Lower leg skin (tissue), 4 donors: ENCODE data around the gene MAPKAPK5. TPM values are rescaled to one million over a fixed set of nuclear protein-coding genes. Genes with fewer than 3 reads are reported as not detected.

Experiments used
- DNase-seq, 2 donors: peaks; one replicate each; pipeline ENCODE4 v3.0.0-alpha.2; 2019; ENCODE audit warnings: low spot score in 2 of 2
- H3K4me3 ChIP-seq: fragments of 200-600 bp; sonication (generic); 2 replicates; pipeline ENCODE4 v1.5.1; 2017; ENCODE audit warnings: mild to moderate bottlenecking, low read depth; ENCODE audit not compliant: poor library complexity, severe bottlenecking
- POLR2A ChIP-seq, 2 donors: fragments of 450-650 bp; IDR thresholded peaks; one replicate each; pipeline ENCODE4 v1.6.1; 2016 to 2017; ENCODE audit warnings: antibody characterized with exemption in 2 of 2, mild to moderate bottlenecking in 1 of 2, moderate library complexity in 1 of 2
- WGBS, 2 donors: methylation state at CpG; one replicate each; pipeline ENCODE4 v1.1.5; 2018; 5-methylcytosine and 5-hydroxymethylcytosine counted together
- intact Hi-C: fragments of 100-400 bp; cut with DNase I; formaldehyde crosslinking; loops from one replicate; pipeline ENCODE4 v1.15.0; 2023; ENCODE audit warnings: low total_unique reads
- total RNA-seq, 4 donors: library from RNA; depleted of rRNA; stranded (reverse); fragments of >200 nt; gene quantifications; one replicate each; pipeline ENCODE4 v1.1.0, GENCODE V29; 2016
- TF ChIP-seq, protein P1 (sequence below), 3 donors: fragments of 450-650 bp; IDR thresholded peaks; one replicate each; pipeline ENCODE4 v1.5.1; 2016; ENCODE audit warnings: antibody characterized with exemption in 3 of 3, mild to moderate bottlenecking in 3 of 3, moderate library complexity in 2 of 3

The MAPKAPK5 gene
- total RNA-seq, 4 donors from 2014 or later, result 34.8 to 60.5 (median 49.5) TPM

DNA sequence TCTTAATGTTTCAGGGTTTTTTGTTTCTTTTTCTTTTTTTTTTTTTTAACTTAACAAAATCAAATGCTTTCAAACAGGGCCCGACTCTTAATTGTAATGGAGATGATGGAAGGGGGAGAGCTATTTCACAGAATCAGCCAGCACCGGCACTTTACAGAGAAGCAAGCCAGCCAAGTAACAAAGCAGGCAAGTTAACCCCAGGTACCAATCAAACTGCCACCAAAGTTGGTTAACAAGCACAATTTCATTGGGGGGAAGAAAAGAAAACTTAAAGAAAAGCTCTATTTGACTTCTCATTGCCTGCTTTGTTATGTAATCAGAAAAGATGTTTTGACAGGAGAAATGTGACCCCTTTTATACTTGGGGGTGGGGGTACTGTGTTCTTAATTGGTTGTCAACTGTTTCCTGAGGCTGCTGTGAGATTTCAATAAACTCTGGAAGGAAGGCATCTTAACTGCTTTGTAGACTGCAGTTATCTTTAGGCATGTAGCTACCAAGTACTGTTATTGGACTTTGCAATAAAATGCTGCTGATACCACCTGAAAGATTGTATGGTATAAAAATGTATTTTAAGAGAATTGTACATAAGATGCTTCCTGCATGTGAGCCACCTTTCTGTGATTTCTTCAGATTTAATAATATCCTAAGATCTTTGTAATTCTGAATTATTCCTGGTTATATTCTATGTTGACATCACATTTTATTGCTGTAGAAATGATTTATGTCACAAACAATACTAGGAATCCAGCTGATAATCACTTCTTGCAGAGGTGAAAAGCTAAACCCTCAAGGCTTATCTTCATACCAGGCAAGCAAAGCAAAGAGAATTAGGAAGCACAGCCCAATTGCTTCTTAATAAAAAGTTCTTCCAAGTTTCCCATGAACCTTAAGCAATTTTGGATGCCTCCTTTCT, 26.9 kb downstream of the MAPKAPK5 start:
- intact Hi-C loops, result no loop called here
- no peak overlapping the region for H3K4me3 ChIP-seq
- no peak for DNase-seq

DNA sequence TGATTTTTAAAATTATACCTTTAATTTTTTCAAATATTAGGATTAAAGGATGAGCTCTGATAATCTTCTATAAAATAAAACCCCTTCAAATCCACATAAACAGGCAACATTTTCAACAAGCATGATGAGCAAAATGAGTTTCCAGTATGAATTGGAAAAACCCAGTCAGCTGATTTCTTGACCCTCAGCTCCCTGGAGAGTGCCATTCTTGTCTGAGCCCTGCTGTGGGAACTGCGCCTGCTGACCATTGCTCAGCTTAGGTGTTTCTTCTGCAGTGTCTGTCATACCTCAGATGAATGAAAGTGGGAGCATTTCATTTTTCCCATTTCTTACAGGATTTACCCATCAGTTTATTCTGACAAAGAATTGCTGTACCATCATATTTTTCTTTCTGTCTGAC, 27.6 kb downstream of the MAPKAPK5 start:
- H3K4me3 ChIP-seq, result no peak overlapping the region
- no peak for TF ChIP-seq POLR2A (IDR thresholded peaks at IDR 0.05)
- TF ChIP-seq, protein P1, sequence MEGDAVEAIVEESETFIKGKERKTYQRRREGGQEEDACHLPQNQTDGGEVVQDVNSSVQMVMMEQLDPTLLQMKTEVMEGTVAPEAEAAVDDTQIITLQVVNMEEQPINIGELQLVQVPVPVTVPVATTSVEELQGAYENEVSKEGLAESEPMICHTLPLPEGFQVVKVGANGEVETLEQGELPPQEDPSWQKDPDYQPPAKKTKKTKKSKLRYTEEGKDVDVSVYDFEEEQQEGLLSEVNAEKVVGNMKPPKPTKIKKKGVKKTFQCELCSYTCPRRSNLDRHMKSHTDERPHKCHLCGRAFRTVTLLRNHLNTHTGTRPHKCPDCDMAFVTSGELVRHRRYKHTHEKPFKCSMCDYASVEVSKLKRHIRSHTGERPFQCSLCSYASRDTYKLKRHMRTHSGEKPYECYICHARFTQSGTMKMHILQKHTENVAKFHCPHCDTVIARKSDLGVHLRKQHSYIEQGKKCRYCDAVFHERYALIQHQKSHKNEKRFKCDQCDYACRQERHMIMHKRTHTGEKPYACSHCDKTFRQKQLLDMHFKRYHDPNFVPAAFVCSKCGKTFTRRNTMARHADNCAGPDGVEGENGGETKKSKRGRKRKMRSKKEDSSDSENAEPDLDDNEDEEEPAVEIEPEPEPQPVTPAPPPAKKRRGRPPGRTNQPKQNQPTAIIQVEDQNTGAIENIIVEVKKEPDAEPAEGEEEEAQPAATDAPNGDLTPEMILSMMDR (IDR thresholded peaks at IDR 0.05), result no peak
- DNase-seq, result no peak
- intact Hi-C loops, result no loop called here
- 92 to 93% methylated on average over 1 of the region's 1 CpG for WGBS, 2 donors

More for the DNA sequence above, 26.9 kb downstream of the MAPKAPK5 start:
- no peak for TF ChIP-seq POLR2A (IDR thresholded peaks at IDR 0.05)
- TF ChIP-seq, protein P1 (IDR thresholded peaks at IDR 0.05), result no peak
- 70 to 73% methylated on average over 2 of the region's 2 CpGs for WGBS, 2 donors

- DNase-seq, result no peak
- intact Hi-C loops, result no loop called here
- TF ChIP-seq, protein P1 (IDR thresholded peaks at IDR 0.05), result no peak
- no peak for TF ChIP-seq POLR2A (IDR thresholded peaks at IDR 0.05)
- no peak overlapping the region for H3K4me3 ChIP-seq
- WGBS, 2 donors, result 96 to 97% methylated on average over 6 of the region's 6 CpGs
Measured at GRCh38 chr12:111870216-111870615, 28.2 kb downstream of the MAPKAPK5 start.

DNA sequence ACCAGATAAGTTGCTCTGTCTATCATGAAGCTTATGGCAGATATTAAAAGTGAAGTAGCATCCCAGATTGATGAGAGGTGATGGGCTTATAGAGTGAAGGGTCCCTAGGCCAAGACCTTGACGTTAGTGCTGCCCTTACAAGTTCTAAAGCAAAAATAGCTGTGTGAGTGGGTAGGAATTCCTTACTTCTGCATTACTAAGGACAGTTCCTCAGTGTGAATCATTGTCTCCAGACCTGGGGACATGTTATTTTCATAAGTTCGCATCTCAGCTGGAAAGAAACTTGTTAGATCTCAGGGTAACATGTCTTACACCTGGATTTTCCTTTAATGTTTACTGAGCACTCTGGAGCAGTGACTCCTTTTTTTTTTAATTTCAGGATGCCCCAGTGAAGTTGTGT, 28.7 kb downstream of the MAPKAPK5 start:
- TF ChIP-seq, protein P1 (IDR thresholded peaks at IDR 0.05), result no peak
- no peak for TF ChIP-seq POLR2A (IDR thresholded peaks at IDR 0.05)
- DNase-seq, result no peak
- WGBS, 2 donors, result 89 to 90% methylated on average over 2 of the region's 2 CpGs
- no peak overlapping the region for H3K4me3 ChIP-seq
- intact Hi-C loops, result no loop called here

DNA sequence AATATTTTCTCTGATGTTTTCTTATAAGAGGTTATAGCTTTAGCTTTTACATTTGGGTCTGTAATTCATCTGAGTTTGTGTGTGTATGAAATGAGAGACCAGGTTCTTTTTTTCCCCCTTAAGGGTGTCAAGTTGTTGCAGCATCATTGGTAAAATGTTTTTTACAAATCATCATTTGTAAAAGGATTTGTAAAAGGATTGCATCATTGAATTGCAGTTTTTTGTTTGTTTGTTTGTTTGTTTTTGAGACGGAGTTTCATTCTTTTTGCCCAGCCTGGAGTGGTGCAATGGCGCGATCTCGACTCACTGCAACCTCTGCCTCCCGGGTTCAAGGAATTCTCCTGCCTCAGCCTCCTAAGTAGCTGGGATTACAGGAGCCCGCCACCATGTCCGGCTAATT, 31.1 kb downstream of the MAPKAPK5 start:
- 97% methylated on average over 7 of the region's 7 CpGs for WGBS, 2 donors
- TF ChIP-seq, protein P1 (IDR thresholded peaks at IDR 0.05), result no peak
- TF ChIP-seq POLR2A (IDR thresholded peaks at IDR 0.05), result no peak
- intact Hi-C loops, result no loop called here
- no peak overlapping the region for H3K4me3 ChIP-seq
- no peak for DNase-seq
